ENCODE data around the gene SH3PXD2A. TPM values are rescaled to one million over a fixed set of nuclear protein-coding genes. Genes with fewer than 3 reads are reported as not detected.

SH3PXD2A gene
- polyA plus RNA-seq, 1 experiment, result 50.2 TPM

DNA sequence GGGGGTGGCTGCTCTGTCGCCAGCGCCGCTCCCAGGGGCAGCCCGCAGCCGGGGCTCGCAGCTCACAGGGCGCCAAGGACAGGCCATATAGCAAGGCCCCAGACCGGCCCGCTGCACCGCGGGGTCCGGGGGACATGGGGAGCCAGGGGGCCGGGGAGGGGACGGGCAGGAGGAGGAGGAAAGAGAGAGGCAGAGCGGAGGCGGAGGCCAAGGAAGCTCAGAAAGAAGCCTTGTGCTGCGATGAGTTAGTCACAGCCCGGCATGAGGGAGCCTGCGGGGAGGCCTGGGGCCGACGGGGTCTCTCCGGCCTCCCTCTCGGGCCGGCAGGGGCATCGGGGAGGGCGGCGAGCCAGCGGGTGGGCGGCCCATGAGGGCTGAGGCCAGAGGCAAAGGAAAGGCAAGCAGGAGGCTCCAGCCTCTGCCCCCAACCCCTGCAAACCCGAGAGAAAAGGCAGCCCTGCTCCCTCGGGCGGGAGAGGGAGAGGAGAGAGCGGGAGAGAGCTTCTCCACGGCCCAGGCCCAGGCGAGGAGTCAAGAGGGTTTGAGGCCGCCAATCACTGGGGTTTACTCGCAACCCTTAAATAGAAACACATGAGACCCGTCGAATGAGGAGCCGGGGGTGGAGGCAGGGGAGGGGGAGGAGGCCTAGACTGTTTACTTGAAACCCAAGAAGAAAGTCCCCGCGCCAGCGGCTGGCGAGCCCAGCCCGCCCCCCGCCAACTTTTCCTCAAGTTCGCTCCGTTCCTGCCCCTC is 194.0 kb downstream of the SH3PXD2A start:
- H3K4me3 ChIP-seq (ENCODE audit: low read depth, low read length), result peak overlapping the region; percentile 81
- TF ChIP-seq, protein P1, sequence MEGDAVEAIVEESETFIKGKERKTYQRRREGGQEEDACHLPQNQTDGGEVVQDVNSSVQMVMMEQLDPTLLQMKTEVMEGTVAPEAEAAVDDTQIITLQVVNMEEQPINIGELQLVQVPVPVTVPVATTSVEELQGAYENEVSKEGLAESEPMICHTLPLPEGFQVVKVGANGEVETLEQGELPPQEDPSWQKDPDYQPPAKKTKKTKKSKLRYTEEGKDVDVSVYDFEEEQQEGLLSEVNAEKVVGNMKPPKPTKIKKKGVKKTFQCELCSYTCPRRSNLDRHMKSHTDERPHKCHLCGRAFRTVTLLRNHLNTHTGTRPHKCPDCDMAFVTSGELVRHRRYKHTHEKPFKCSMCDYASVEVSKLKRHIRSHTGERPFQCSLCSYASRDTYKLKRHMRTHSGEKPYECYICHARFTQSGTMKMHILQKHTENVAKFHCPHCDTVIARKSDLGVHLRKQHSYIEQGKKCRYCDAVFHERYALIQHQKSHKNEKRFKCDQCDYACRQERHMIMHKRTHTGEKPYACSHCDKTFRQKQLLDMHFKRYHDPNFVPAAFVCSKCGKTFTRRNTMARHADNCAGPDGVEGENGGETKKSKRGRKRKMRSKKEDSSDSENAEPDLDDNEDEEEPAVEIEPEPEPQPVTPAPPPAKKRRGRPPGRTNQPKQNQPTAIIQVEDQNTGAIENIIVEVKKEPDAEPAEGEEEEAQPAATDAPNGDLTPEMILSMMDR (IDR thresholded peaks at IDR 0.05; ENCODE audit: insufficient read depth, low read depth, low read length), result no peak
- ChIA-PET CTCF (interaction anchor here (0.7 to 4.0 kb wide), 12 partner anchors 12 to 62 kb away, joined by 3 to 22 read pairs (median 4); no protein-coding TSS in a partner anchor), POLR2A (interaction anchor here (0.7 to 0.8 kb wide), 2 partner anchors 17 to 80 kb away, joined by 8 to 10 read pairs; no protein-coding TSS in a partner anchor)
- no peaks in the 10 kb centered on the region for H3K27me3 ChIP-seq (ENCODE audit: control insufficient read depth, insufficient read depth, low read length)
- peak; percentile 87 for DNase-seq (ENCODE audit: low read depth)
- peaks cover 26% of the 10 kb centered on the region for H3K36me3 ChIP-seq (ENCODE audit: control insufficient read depth, insufficient read depth, low read length)

DNA sequence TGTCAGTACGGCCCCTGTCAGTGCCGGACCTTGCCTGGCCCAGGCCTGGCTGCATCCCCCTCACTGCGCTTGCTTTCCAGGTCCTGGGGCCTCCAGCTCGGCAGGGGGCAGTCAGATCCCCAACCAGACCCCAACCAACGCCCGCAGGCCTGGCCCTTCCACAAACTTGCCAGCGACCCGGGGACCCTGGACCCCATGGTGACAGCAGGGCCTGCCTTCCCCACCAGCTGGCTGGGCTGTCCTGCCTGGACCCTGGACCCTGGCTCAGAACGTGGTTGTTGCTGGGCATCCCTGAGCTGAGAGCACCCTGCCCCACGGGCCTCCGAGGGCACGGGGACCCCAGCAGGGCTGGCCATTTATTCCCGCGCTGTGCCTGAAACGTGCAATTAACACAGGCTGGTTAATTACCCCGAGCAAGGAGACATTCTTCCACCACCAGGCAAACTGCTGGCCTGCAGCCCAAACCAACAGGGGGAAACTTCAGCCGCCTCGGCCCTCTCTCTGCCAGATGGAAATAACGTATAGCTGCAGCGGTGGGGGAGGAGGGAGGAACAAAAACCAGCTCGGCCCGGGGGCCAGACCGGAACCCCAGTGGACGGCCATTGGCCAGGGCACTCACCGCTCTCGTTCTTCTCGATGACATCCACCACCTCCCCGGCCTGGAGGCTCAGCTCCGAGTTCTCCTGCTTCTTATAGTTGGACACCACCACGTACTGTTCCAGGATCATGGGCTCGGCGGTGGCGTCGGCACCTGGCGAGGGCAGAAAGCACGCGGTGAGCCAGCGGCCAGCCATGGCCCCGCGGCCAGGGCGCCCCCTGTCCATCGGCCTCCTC is 194.8 kb downstream of the SH3PXD2A start:
- Histone ChIP-seq H3K27me3 (ENCODE audit: control insufficient read depth, insufficient read depth, low read length) (no peaks in the 10 kb centered on the region), H3K36me3 (ENCODE audit: control insufficient read depth, insufficient read depth, low read length) (peaks cover 25% of the 10 kb centered on the region), H3K4me3 (ENCODE audit: low read depth, low read length) (peak overlapping the region; percentile 81)
- POLR2A ChIA-PET, result no interaction called here
- DNase-seq (ENCODE audit: low read depth), result no peak
- CTCF ChIA-PET, result interaction anchor here (0.7 to 4.0 kb wide), 13 partner anchors 10 to 61 kb away, joined by 3 to 22 read pairs (median 4); no protein-coding TSS in a partner anchor
- TF ChIP-seq, protein P1 (IDR thresholded peaks at IDR 0.05; ENCODE audit: insufficient read depth, low read depth, low read length), result 0 out of 2 replicates have a peak, but pooled peaks have one; percentile 39

DNA sequence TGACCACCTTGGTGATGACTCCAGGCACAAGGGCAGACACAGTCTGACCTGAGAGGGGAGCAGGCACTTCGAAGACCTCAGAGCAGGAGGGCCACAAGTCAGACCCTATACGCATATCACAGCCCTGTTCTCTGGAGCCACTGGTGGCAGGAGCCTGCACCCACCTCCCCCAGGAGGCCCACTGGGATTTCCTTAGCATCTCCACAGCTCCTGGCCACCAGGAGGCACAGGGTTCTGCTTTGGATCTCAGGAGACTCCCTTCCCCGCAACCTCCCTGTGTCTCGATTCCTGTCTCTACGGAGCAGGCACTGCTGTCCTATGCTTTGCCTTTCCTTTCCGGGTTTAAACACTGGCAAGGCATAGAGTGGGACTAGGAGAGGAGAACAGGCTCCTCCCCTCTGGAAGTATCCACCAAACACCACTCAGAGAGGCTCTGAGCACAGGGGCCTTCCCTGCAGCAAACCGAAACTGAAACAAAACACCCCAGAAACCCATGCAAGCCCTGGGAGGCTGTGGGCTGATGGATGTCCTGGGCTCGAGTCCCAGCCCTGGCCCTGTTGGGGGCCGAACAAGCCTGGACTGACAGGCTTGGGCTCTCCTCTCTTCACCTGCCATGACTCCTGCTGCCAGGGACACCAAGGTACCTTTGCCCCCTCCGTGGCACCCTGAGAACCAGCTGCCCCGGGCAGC is 195.6 kb downstream of the SH3PXD2A start:
- peak; percentile 61 for DNase-seq (ENCODE audit: low read depth)
- ChIA-PET CTCF (interaction anchor here (1.0 to 4.0 kb wide), 6 partner anchors 11 to 54 kb away, joined by 4 to 22 read pairs (median 4); no protein-coding TSS in a partner anchor), POLR2A (interaction anchor here (0.6 kb wide), 1 partner anchor 43 kb away, joined by 9 read pairs; no protein-coding TSS in a partner anchor)
- TF ChIP-seq, protein P1 (IDR thresholded peaks at IDR 0.05; ENCODE audit: insufficient read depth, low read depth, low read length), result peak; percentile 35
- Histone ChIP-seq H3K27me3 (ENCODE audit: control insufficient read depth, insufficient read depth, low read length) (no peaks in the 10 kb centered on the region), H3K4me3 (ENCODE audit: low read depth, low read length) (peak overlapping the region; percentile 81), H3K36me3 (ENCODE audit: control insufficient read depth, insufficient read depth, low read length) (peaks cover 28% of the 10 kb centered on the region)

DNA sequence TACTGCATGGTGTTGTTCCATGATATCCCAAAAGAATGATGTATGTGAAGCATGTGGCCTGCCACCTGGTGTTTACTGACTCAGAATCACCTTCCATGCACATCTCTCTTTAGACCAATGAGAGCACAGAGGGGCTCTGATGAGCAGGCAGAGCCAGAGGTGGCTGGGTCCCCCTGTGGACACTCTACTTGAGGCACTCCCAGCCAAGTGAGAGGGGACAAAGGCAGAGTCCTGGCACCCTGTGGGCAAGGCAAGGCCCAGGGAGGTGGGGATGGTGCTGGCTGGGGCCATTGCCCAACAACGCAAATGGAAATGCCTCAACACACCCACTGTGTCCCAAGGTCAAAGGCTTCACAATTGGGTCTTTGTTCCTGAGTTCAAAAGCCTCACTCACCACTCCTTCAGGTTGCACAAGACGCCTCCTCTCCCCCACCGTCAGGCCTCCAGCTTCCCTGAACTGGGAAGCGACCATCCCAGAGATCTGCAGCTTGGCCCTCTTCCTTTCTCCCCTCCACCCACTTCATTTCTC is 197.3 kb downstream of the SH3PXD2A start:
- Histone ChIP-seq H3K27me3 (ENCODE audit: control insufficient read depth, insufficient read depth, low read length) (no peaks in the 10 kb centered on the region), H3K36me3 (ENCODE audit: control insufficient read depth, insufficient read depth, low read length) (peaks cover 38% of the 10 kb centered on the region), H3K4me3 (ENCODE audit: low read depth, low read length) (no peak overlapping the region)
- ChIA-PET POLR2A (interaction anchor here (1.3 kb wide), 1 partner anchor 9 kb away, joined by 3 read pairs; no protein-coding TSS in a partner anchor), CTCF (interaction anchor here (1.1 to 4.0 kb wide), 3 partner anchors 9 to 52 kb away, joined by 4 to 22 read pairs (median 4); no protein-coding TSS in a partner anchor)
- no peak for DNase-seq (ENCODE audit: low read depth)
- TF ChIP-seq, protein P1 (IDR thresholded peaks at IDR 0.05; ENCODE audit: insufficient read depth, low read depth, low read length), result no peak

Measured in BJ (cell line).